ENCODE measurements around the gene SIRPD. TPM values are rescaled to one million over a fixed set of nuclear protein-coding genes. Genes with fewer than 3 reads are reported as not detected.

The SIRPD gene
- polyA plus RNA-seq, 1 donor = 0.19 TPM

DNA sequence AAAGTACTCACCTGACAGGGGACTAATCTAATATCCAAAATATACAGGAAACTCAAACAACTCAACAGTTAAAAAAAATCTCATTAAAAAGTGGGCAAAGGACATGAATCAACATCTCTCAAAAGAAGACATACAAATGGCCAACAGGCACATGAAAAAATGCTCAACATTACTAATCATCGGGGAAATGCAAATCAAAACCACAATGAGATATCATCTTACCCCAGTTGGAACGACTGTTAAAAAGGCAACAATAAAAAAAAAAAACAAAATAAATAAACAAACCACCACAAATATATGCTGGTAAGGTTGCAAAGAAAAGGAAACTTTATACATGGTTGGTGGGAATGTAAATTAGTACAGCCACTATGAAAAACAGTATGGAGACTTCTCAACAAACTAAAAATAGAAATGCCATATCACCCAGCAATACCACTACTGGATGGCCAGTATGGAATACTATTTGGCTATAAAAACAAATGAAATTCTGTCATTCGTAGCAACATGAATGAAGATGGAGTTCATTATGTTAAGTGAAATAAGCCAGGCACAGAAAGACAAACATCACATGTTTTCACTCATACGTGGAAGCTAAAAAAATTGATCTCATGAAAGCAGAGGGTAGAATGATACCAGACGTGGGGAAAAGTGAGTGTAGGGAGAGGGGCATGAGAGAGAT is 72.9 kb downstream of the SIRPD start:
- Histone ChIP-seq H3K4me1 (ENCODE audit: control insufficient read depth, insufficient read depth, low read length) (no peaks in the 10 kb centered on the region), H3K27ac (ENCODE audit: low read length) (no peak overlapping the region), H3K4me3 (ENCODE audit: low read length) (no peak overlapping the region), H3K9me3 (ENCODE audit: control insufficient read depth, low read depth, low read length) (no peaks in the 10 kb centered on the region), H3K36me3 (ENCODE audit: control insufficient read depth, insufficient read depth, low read length) (no peaks in the 10 kb centered on the region), H3K27me3 (ENCODE audit: control insufficient read depth, insufficient read depth, low read length) (no peaks in the 10 kb centered on the region)
- no peak for DNase-seq
- WGBS (ENCODE audit: insufficient coverage, low lambda C conversion rate) = 62% methylated on average over 3 of the region's 5 CpGs

Other genes with a start within 250 kb of the SIRPD start
- gene SDCBP2, start 228.6 kb downstream of the SIRPD start, polyA plus RNA-seq = 62.8 TPM
- gene FKBP1A, start 164.7 kb downstream of the SIRPD start, polyA plus RNA-seq = 259 TPM
- gene NSFL1C, start 90.9 kb downstream of the SIRPD start, polyA plus RNA-seq = 73.3 TPM
- 1.4 TPM for gene SIRPB2, start 66.3 kb downstream of the SIRPD start, polyA plus RNA-seq
- 1.6 TPM for gene SIRPB1, start 62.3 kb upstream of the SIRPD start, polyA plus RNA-seq
- gene SIRPG, start 100.1 kb upstream of the SIRPD start, polyA plus RNA-seq = 0.94 TPM

Measured in large intestine (tissue), 3 donors.